AG04450 (cell line): ENCODE data around the gene CDK17. TPM values are rescaled to one million over a fixed set of nuclear protein-coding genes. Genes with fewer than 3 reads are reported as not detected.
A peak's percentile ranks its signal among the peaks of the same experiment; 100 is the strongest.

Source experiments
- CTCF ChIA-PET: fragments of 300-600, 350-600 bp; formaldehyde crosslinking; extraction: SDS; loops from one replicate; lab custom pipeline; 2022; ENCODE audit warnings: antibody characterized with exemption, inconsistent platforms; lab: Charles Lee
- POLR2A ChIA-PET: fragments of 350-600 bp; formaldehyde crosslinking; extraction: SDS; loops from one replicate; lab custom pipeline; 2021; ENCODE audit warnings: antibody characterized with exemption, inconsistent platforms; lab: Yijun Ruan, JAX
- DNase-seq: peaks from one replicate; pipeline ENCODE4 v3.0.0-alpha.2; 2011; ENCODE audit warnings: low read depth, low spot score
- H3K27ac ChIP-seq: one replicate; pipeline ENCODE4 v1.5.1; 2012; ENCODE audit warnings: low read depth, low read length, control low read depth
- H3K27me3 ChIP-seq: one replicate; pipeline ENCODE4 v1.6.0; 2012; ENCODE audit warnings: low read length; ENCODE audit not compliant: control insufficient read depth, insufficient read depth
- H3K4me3 ChIP-seq: 2 replicates; pipeline ENCODE4 v1.5.1; 2011; ENCODE audit warnings: mild to moderate bottlenecking, low read depth, low read length, control low read depth
- H3K9me3 ChIP-seq: 2 replicates; pipeline ENCODE4 v1.5.1; 2012; ENCODE audit warnings: low read length; ENCODE audit not compliant: control insufficient read depth, insufficient read depth
- CTCF ChIP-seq: IDR thresholded peaks from 2 replicates; pipeline ENCODE4 v1.5.1; 2011; ENCODE audit warnings: low read depth, low read length, control low read depth, inconsistent platforms
- polyA minus RNA-seq: library from RNA; depleted of rRNA, polyadenylated mRNA; stranded (reverse); fragments of >200 nt; gene quantifications from 2 replicates; pipeline ENCODE4 v1.2.3, GENCODE V29; 2011; rRNA and poly(A)+ RNA removed
- polyA plus RNA-seq: library from polyadenylated mRNA; depleted of rRNA; stranded (reverse); fragments of >200 nt; gene quantifications from 2 replicates; pipeline ENCODE4 v1.2.3, GENCODE V29; 2011; rRNA removed

CDK17 gene
- 50.2 and 67.8 TPM in 2 replicates for polyA plus RNA-seq
- 124 and 154 TPM in 2 replicates for polyA minus RNA-seq

- TF ChIP-seq CTCF = peak; percentile 40
Measured at GRCh38 chr12:96399919-96400630, at the start of gene CDK17. Gene CDK17 (minus strand): TSS chr12:96400439. CDS start chr12:96334836, 65,603 bp downstream.

GRCh38 chr12:96448300-96448699, 48.1 kb upstream of the CDK17 start:
- no peak for TF ChIP-seq CTCF
- Histone ChIP-seq H3K9me3 (no peaks in the 10 kb centered on the region; the same call in 1 of the 2 replicates), H3K4me3 (no peak overlapping the region), H3K27ac (peak overlapping the region; percentile 57), H3K27me3 (no peaks in the 10 kb centered on the region)
- CTCF ChIA-PET = interaction anchor here (2.0 kb wide), 1 partner anchor 41 kb away, joined by 10 read pairs; the partner anchor contains the start of gene CFAP54
- POLR2A ChIA-PET = interaction anchor here (0.6 to 2.1 kb wide), 3 partner anchors 10 to 21 kb away, joined by 3 to 16 read pairs (median 5); no protein-coding TSS in a partner anchor
- peak; percentile 64 for DNase-seq

More at GRCh38 chr12:96399919-96400630, at the start of gene CDK17:
- POLR2A ChIA-PET = interaction anchor here (0.5 to 3.5 kb wide), 11 partner anchors 9 to 302 kb away, joined by 3 to 24 read pairs (median 6); no protein-coding TSS in a partner anchor
- Histone ChIP-seq H3K27ac (peak within 1 kb of the TSS; percentile 93), H3K4me3 (peak within 1 kb of the TSS; percentile 94), H3K9me3 (no peaks in the 10 kb centered on the region; the same call in 1 of the 2 replicates), H3K27me3 (no peaks in the 10 kb centered on the region)
- CTCF ChIA-PET = interaction anchor here (0.6 to 5.9 kb wide), 27 partner anchors 9 to 180 kb away, joined by 3 to 52 read pairs (median 5); partner anchors contain the start of gene CFAP54
- DNase-seq = peak; percentile 69

GRCh38 chr12:96447256-96447655, 47.0 kb upstream of the CDK17 start:
- H3K27me3 ChIP-seq = no peaks in the 10 kb centered on the region
- no peak overlapping the region for H3K27ac ChIP-seq
- no peak for TF ChIP-seq CTCF
- ChIA-PET CTCF (interaction anchor here (1.1 to 1.9 kb wide), 2 partner anchors 10 to 42 kb away, joined by 3 to 10 read pairs; partner anchors contain the start of gene CFAP54), POLR2A (interaction anchor here (0.6 kb wide), 2 partner anchors 9 kb away, joined by 3 to 5 read pairs; no protein-coding TSS in a partner anchor)
- H3K4me3 ChIP-seq = no peak overlapping the region
- H3K9me3 ChIP-seq = no peaks in the 10 kb centered on the region; the same call in 1 of the 2 replicates
- DNase-seq = no peak

- TF ChIP-seq CTCF = no peak
- H3K27me3 ChIP-seq = no peaks in the 10 kb centered on the region
- H3K9me3 ChIP-seq = no peaks in the 10 kb centered on the region
- H3K4me3 ChIP-seq = peak overlapping the region; percentile 23
- POLR2A ChIA-PET = interaction anchor here (0.6 to 1.8 kb wide), 6 partner anchors 19 to 46 kb away, joined by 3 to 11 read pairs (median 4); partner anchors contain the start of gene CDK17
- H3K27ac ChIP-seq = peak overlapping the region; percentile 92
- CTCF ChIA-PET = interaction anchor here (1.1 to 1.9 kb wide), 3 partner anchors 12 to 230 kb away, joined by 3 to 10 read pairs (median 3); partner anchors contain the start of gene CFAP54
- peak; percentile 79 for DNase-seq
Measured at GRCh38 chr12:96445691-96446583, 45.7 kb upstream of the CDK17 start.
